ENCODE results near the gene MRPL10.
A peak's percentile ranks its signal among the peaks of the same experiment; 100 is the strongest.

Gene MRPL10

DNA sequence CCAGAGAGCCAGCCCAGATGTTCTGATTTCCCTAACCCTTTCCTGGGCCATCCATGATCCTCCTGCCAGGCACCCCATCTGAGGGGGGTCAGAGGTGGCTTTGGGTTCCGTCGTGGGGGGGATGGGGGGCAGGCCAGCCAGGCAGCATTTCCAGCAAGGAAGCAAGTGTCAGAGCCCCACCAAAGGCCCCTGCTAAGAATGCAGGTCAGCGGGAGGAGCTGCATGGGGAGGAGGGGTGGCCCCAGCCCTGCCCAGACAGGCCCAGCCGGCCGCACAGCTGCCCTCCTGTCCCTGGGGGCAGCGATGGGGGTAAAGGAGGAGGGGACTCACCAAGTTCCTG, 12.0 kb upstream of the MRPL10 start:
- no peaks in the 10 kb centered on the region for H3K9me2 ChIP-seq (replicated peaks; ENCODE audit: insufficient read depth, low read length)

DNA sequence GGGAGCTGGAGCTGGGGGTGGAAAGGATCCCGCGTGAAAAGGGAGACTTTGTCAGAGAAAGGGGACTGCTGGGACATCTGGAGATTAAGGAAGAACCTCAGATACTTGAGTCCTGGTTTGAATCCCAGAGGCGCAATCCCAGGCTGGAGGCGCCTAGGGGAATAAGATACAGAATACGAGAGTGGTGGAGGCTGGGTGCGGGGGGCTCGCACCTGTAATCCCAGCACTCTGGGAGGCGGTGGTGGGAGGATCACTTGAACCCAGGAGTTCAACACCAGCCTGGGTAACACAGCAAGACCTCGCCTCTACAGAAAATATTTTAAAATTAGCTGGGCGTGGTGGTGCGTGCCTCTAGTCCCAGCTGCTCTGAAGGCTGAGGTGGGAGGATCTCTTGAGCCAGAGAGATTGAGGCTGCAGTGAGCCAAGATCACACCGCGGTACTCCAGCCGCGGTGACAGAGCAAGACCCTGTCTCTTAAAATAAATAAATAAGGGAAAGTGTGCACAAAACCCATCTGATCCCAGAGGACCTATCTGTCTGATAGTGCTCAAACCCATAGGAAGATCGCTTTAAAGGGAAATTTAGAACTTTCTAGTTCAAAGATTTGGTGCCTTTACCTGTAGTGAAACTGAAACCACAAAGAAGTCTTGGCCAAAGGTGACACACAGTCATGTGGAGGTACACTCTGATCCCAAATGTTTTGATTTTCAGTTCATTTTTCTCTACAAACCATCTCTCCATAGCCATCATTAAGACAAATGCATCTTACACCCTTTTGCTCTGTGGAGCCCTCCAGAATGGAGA, 10.3 kb upstream of the MRPL10 start:
- peak overlapping the region; percentile 13; the same call in 1 of the 2 replicates for H3K27ac ChIP-seq (ENCODE audit: low read length)

More for the DNA sequence above, 12.0 kb upstream of the MRPL10 start:
- DNase-seq, result no peak
- Histone ChIP-seq H3F3A (ENCODE audit: insufficient read depth, low read length) (peaks cover 6% of the 10 kb centered on the region; the same call in 1 of the 2 replicates), H3K36me3 (replicated peaks; ENCODE audit: insufficient read depth, low read length) (no peaks in the 10 kb centered on the region), H3K27ac (ENCODE audit: low read length) (no peak overlapping the region), H4K20me1 (ENCODE audit: insufficient read depth, low read length) (no peaks in the 10 kb centered on the region), H2AFZ (ENCODE audit: low read length) (no peak overlapping the region), H3K9ac (ENCODE audit: low read length) (no peak overlapping the region), H3K4me2 (ENCODE audit: low read depth, low read length) (no peak overlapping the region), H3K4me1 (ENCODE audit: low read length) (peaks cover 20% of the 10 kb centered on the region), H3K9me3 (replicated peaks; ENCODE audit: insufficient read depth, low read length) (no peaks in the 10 kb centered on the region), H3K79me2 (ENCODE audit: low read length) (0 out of 2 replicates have a peak, but pooled peaks cover 5% of the 10 kb centered on the region), H3K4me3 (ENCODE audit: low read length) (no peak overlapping the region), H3K27me3 (replicated peaks; ENCODE audit: insufficient read depth, low read length) (peaks cover 39% of the 10 kb centered on the region)
- TF ChIP-seq EZH2 (optimal IDR thresholded peaks at IDR 0.05; ENCODE audit: low read depth, low read length) (no peak), EZH2phosphoT487 (IDR thresholded peaks at IDR 0.05; ENCODE audit: low read length) (no peak)
- TF ChIP-seq, protein P1, sequence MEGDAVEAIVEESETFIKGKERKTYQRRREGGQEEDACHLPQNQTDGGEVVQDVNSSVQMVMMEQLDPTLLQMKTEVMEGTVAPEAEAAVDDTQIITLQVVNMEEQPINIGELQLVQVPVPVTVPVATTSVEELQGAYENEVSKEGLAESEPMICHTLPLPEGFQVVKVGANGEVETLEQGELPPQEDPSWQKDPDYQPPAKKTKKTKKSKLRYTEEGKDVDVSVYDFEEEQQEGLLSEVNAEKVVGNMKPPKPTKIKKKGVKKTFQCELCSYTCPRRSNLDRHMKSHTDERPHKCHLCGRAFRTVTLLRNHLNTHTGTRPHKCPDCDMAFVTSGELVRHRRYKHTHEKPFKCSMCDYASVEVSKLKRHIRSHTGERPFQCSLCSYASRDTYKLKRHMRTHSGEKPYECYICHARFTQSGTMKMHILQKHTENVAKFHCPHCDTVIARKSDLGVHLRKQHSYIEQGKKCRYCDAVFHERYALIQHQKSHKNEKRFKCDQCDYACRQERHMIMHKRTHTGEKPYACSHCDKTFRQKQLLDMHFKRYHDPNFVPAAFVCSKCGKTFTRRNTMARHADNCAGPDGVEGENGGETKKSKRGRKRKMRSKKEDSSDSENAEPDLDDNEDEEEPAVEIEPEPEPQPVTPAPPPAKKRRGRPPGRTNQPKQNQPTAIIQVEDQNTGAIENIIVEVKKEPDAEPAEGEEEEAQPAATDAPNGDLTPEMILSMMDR (IDR thresholded peaks at IDR 0.05; ENCODE audit: low read length), result no peak

DNA sequence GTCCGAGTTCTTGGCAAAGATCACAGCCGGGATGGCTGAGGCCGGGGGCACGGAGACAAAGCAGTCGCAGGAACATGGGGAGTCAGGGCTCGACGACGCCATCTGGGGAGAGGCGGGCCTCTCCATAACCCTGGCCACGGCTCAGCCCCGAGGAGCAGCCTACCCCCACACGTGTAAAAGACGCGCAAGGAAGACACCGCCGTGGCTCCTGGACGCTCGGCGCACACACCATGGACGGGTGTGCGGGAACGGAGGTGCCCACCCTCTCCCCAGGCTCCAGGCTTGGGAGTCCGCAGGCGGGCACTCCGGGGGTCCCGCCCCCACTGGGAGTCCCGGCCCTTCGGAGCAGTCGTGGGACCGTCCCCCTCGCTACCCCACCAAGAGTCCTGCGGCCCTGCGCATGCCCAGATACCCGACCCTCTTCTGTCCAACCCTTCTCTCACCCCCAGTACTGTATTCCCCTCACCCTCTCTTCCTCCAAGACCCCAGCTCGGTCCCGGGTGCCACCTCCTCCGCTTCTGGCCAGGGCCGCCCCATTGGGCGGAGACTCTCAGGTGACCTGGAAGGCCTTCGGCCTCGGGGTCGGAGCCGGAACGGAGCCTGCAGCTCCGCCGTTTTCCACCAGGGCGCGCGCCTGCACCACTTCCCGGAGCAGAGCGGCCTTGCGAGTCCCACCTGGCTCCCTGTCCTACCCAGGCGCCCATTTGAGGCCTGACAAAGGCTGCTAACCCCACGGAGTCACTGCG, 9.6 kb upstream of the MRPL10 start, which contains the start of gene SCRN2:
TSS of gene SCRN2 (minus strand) at position 532 of the 746 bp plus-strand sequence. CDS start at position 102, 430 bp downstream.
- H3K4me2 ChIP-seq (ENCODE audit: low read depth, low read length), result peak within 1 kb of the TSS; percentile 91
- H3K9me3 ChIP-seq (replicated peaks; ENCODE audit: insufficient read depth, low read length), result no peaks in the 10 kb centered on the region
- H3K79me2 ChIP-seq (ENCODE audit: low read length), result 0 out of 2 replicates have a peak, but pooled peaks cover 5% of the 10 kb centered on the region
- peak within 1 kb of the TSS; percentile 13; the same call in 1 of the 2 replicates for H3K27ac ChIP-seq (ENCODE audit: low read length)
- H3K27me3 ChIP-seq (replicated peaks; ENCODE audit: insufficient read depth, low read length), result peaks cover 14% of the 10 kb centered on the region
- H2AFZ ChIP-seq (ENCODE audit: low read length), result peak within 1 kb of the TSS; percentile 58
- peaks cover 16% of the 10 kb centered on the region for H3K4me1 ChIP-seq (ENCODE audit: low read length)
- H4K20me1 ChIP-seq (ENCODE audit: insufficient read depth, low read length), result no peaks in the 10 kb centered on the region
- peaks cover 6% of the 10 kb centered on the region; the same call in 1 of the 2 replicates for H3F3A ChIP-seq (ENCODE audit: insufficient read depth, low read length)
- TF ChIP-seq, protein P1 (IDR thresholded peaks at IDR 0.05; ENCODE audit: low read length), result peak; percentile 92
- TF ChIP-seq EZH2phosphoT487 (IDR thresholded peaks at IDR 0.05; ENCODE audit: low read length), result no peak
- no peak for TF ChIP-seq EZH2 (optimal IDR thresholded peaks at IDR 0.05; ENCODE audit: low read depth, low read length)
- no peaks in the 10 kb centered on the region for H3K9me2 ChIP-seq (replicated peaks; ENCODE audit: insufficient read depth, low read length)
- H3K36me3 ChIP-seq (replicated peaks; ENCODE audit: insufficient read depth, low read length), result no peaks in the 10 kb centered on the region
- H3K9ac ChIP-seq (ENCODE audit: low read length), result peak within 1 kb of the TSS; percentile 55
- peak; percentile 91 for DNase-seq
- peak within 1 kb of the TSS; percentile 90 for H3K4me3 ChIP-seq (ENCODE audit: low read length)

More for the DNA sequence above, 10.3 kb upstream of the MRPL10 start:
- no peaks in the 10 kb centered on the region for H3K36me3 ChIP-seq (replicated peaks; ENCODE audit: insufficient read depth, low read length)
- H3K9me3 ChIP-seq (replicated peaks; ENCODE audit: insufficient read depth, low read length), result no peaks in the 10 kb centered on the region
- DNase-seq, result peak; percentile 53
- H3K4me2 ChIP-seq (ENCODE audit: low read depth, low read length), result peak overlapping the region; percentile 91
- H3F3A ChIP-seq (ENCODE audit: insufficient read depth, low read length), result peaks cover 6% of the 10 kb centered on the region; the same call in 1 of the 2 replicates
- peaks cover 16% of the 10 kb centered on the region for H3K4me1 ChIP-seq (ENCODE audit: low read length)
- H3K9ac ChIP-seq (ENCODE audit: low read length), result no peak overlapping the region; the same call in 1 of the 2 replicates
- H2AFZ ChIP-seq (ENCODE audit: low read length), result peak overlapping the region; percentile 58
- peak overlapping the region; percentile 90 for H3K4me3 ChIP-seq (ENCODE audit: low read length)
- no peaks in the 10 kb centered on the region for H4K20me1 ChIP-seq (ENCODE audit: insufficient read depth, low read length)
- no peaks in the 10 kb centered on the region for H3K9me2 ChIP-seq (replicated peaks; ENCODE audit: insufficient read depth, low read length)
- H3K79me2 ChIP-seq (ENCODE audit: low read length), result 0 out of 2 replicates have a peak, but pooled peaks cover 5% of the 10 kb centered on the region
- H3K27me3 ChIP-seq (replicated peaks; ENCODE audit: insufficient read depth, low read length), result peaks cover 22% of the 10 kb centered on the region
- TF ChIP-seq EZH2phosphoT487 (IDR thresholded peaks at IDR 0.05; ENCODE audit: low read length), result no peak
- TF ChIP-seq, protein P1 (IDR thresholded peaks at IDR 0.05; ENCODE audit: low read length), result no peak
- no peak for TF ChIP-seq EZH2 (optimal IDR thresholded peaks at IDR 0.05; ENCODE audit: low read depth, low read length)

Data from MM.1S (cell line).